Retina (tissue), 1 donor: ENCODE data around the gene KAT6B.
"Not testable (repeated sequence)": the region's sequence is repeated elsewhere in the genome, so short reads cannot be mapped to it uniquely, and the experiment has no call there.

ENCODE experiments used
- DNase-seq: peaks from one replicate; pipeline ENCODE4 v3.0.0-alpha.2; 2016

KAT6B gene

DNA sequence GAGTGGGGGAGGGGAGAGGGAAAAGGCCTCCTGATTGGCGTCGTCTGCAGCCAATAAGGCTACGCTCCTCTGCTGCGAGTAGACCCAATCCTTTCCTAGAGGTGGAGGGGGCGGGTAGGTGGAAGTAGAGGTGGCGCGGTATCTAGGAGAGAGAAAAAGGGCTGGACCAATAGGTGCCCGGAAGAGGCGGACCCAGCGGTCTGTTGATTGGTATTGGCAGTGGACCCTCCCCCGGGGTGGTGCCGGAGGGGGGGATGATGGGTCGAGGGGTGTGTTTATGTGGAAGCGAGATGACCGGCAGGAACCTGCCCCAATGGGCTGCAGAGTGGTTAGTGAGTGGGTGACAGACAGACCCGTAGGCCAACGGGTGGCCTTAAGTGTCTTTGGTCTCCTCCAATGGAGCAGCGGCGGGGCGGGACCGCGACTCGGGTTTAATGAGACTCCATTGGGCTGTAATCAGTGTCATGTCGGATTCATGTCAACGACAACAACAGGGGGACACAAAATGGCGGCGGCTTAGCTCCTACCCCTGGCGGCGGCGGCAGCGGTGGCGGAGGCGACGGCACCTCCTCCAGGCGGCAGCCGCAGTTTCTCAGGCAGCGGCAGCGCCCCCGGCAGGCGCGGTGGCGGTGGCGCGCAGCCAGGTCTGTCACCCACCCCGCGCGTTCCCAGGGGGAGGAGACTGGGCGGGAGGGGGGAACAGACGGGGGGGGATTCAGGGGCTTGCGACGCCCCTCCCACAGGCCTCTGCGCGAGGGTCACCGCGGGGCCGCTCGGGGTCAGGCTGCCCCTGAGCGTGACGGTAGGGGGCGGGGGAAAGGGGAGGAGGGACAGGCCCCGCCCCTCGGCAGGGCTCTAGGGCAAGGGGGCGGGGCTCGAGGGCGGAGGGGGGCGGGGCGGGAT lies at the start of gene KAT6B:
Gene KAT6B (plus strand): TSS at position 459 of the 903 bp plus-strand sequence. CDS start 16,258 bp downstream, outside the sequence.
- peak; percentile 100 for DNase-seq

DNA sequence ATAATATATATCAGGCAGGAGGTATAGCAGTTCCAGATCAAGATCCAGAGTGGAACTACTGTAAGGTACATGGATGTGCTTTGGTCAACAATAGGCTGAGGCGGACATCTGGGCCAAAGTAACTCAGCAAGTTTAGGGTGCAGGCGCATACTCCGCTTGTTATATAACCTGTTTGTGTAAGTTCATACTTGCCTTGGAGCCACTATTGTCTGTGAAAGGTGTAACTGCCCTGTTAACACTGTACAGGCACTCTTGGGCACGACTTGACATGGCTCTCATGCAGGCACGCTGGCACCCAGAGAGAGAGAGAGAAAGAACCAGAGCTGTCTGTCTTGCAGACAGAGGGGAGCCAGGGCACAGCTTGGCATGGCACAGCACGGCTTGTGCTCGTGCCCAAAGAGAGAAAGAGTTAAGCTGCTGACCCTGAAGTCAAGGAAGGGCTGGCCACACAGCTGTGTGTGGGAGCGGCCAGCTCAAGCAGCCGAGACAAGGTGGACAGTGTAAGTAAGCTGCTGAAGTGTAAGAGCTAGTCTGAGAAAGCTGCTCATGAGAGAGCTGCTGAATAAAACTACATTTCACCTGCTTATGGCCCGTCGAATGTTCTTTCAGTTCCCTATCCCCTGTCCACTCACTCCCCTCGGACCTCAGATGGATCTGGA lies 47.8 kb upstream of the KAT6B start:
- DNase-seq = no peak

GRCh38 chr10:74781870-74782269 lies 44.5 kb upstream of the KAT6B start:
- DNase-seq = not testable (repeated sequence)

GRCh38 chr10:74784462-74784861 lies 41.9 kb upstream of the KAT6B start:
- no peak for DNase-seq

DNA sequence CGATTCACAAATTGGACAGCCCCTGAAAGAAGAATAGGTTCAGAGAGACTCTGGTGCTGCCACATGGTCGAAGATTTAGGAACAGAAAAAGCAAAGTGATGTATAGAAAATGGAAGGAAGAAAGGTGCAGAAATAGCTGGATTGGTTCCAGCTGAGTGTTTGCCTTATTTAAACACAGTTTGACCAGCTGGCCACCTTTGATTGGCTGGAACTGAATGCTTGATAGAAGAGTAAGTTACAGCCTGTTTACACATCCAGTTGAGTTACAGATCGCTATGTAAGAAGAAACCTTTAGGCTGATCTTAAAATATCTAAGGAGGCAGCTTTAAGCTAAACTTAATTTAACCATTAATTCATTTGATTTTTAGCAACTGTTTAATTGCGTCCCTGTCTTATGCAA lies 40.3 kb upstream of the KAT6B start:
- DNase-seq = no peak

DNA sequence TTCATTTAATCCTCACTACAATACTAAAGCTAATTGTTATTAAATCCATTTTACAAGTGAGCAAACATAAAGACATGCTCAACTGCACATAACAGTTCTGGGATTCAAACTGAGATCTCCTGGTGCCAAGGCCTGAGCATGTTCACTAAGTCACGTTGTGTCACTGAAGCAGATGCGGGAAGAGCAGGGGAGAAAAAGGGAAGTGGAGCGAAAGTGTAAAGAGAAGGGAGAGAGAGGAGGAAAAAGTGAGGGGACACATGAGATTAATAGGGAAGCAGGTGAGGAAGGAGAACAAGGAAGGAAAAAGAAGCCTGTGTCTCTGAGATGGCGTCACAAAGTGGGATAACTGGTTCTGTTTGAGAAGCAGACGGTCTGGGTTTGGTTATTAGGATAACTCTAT lies 38.9 kb upstream of the KAT6B start:
- DNase-seq = no peak

DNA sequence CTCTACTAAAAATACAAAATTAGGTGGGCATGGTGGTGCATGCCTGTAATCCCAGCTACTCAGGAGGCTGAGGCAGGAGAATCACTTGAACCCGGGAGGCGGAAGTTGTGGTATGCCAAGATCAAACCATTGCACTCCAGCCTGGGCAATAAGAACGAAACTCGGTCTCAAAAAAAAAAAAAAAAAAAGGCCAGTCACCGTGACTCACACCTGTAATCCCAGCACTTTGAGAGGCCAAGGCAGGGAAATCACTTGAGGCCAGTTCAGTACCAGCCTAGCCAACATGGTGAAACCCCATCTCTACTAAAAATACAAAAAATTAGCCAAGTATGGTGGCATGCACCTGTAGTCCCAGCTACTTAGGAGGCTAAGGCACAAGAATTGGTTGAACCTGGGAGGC lies 34.4 kb upstream of the KAT6B start:
- DNase-seq = not testable (repeated sequence)

GRCh38 chr10:74792726-74793125 lies 33.7 kb upstream of the KAT6B start:
- no peak for DNase-seq

GRCh38 chr10:74793240-74793639 lies 33.2 kb upstream of the KAT6B start:
- not testable (repeated sequence) for DNase-seq

DNA sequence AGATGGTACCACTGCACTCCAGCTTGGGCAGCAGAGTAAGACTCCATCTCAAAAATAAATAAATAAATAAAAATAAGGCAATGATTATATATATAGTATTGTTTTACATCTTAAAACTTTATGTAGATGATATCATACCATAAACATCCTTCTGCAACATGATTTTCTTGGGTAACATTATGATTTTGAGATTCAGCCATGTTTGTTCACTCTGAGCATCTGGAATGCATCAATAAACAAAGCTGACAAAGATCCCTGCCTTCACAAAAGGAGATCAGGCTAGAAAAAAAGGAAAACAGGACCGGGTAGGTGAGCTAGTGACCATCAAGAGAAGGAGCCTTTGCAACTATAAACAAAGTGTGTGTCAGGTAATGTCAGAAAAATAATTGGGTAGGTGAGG lies 31.9 kb upstream of the KAT6B start:
- DNase-seq = no peak

- DNase-seq = no peak
Measured at GRCh38 chr10:74797550-74797949, 28.9 kb upstream of the KAT6B start.

- DNase-seq = no peak
Measured at GRCh38 chr10:74799721-74800221, 26.6 kb upstream of the KAT6B start.

- no peak for DNase-seq
Measured at GRCh38 chr10:74801447-74801846, 25.0 kb upstream of the KAT6B start.

GRCh38 chr10:74808501-74808900 lies 17.9 kb upstream of the KAT6B start:
- no peak for DNase-seq

DNA sequence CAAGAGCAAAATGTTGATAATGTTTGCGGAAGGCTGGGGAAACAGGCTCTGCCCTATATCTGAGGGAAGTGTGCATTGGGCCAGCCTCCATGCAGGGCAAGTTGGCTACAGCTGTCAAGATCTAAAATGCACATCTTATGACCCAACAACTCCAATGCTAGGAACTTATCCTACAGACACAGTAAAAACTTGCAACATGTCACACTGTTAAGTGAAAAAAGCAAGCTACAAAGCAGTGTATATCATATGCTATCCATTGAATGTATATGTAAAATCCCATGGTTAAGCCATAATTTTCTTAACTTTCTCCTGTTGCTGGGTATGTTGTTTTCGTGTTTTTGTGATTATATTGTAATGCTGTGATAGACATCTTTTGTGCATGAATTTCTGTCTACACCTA lies 16.3 kb upstream of the KAT6B start:
- no peak for DNase-seq

- DNase-seq = peak; percentile 76
Measured at GRCh38 chr10:74813381-74814259, 12.8 kb upstream of the KAT6B start.

- no peak for DNase-seq
Measured at GRCh38 chr10:74814797-74815196, 11.6 kb upstream of the KAT6B start.

- DNase-seq = no peak
Measured at GRCh38 chr10:74816824-74817498, 9.4 kb upstream of the KAT6B start.

DNA sequence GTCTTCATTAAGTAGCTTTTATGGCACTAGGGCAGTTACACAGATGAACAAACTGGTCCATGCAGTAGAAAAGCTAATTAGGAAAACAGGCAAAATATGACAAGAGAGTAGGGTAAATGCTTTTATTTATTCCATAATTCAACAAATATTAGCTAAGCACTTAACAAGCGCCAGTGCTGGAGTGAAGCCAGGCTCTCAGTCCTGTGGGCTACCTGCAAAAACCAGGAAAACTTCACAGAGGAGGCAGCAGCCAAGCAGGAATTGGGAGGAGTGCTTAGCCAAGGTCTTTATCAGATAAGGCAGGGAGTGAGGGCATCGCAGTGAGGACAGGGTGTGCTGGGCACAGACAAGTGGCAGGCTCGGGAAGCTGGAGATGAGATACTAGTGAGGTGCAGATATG lies 4.9 kb upstream of the KAT6B start:
- DNase-seq = no peak

DNA sequence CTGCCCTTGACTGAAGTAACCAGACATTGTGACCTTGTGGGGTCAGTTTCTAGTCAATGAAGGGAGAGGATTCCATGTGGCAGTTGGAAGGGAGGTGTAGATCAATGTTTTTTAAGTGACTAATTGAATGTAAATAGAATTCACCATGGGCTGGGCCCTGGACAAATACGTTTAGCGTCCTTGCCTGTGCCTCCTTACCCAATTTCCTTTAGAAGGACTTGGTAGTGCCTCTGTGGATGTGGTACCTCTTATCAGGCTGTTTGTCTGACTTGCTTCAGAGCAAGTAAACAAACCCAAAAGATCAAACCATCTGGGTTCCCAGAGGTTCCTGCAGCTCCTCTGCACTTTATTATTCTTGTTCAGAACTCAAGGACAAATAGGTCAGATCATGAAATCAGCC lies 4.3 kb upstream of the KAT6B start:
- no peak for DNase-seq

DNA sequence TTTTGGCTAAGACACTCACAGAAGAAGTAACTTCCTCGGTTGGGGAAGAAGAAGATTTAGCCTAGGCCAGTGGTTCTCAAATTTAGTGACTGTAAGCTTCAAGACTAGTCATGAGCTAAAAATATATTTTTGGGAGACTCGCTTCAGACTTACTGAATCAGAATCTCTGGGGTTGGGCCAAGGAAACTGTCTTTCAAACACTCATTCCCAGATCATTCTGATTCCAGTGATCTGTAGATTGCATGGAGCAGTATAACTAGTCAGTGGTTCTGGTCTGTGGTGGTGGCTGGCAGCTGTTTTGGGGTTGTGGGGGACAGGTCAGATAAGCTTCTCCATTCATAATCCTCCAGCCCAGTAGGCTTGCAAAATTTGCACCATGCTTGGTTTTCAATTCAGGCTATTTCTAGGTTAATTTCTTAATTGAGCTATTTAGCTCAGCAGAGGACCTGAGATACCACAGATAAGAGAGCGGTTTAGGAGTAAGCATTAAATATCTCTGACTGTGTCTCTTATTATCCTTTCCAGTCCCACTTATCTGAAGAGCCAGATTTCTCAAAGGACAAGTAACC lies 3.8 kb upstream of the KAT6B start:
- no peak for DNase-seq

- no peak for DNase-seq
Measured at GRCh38 chr10:74823791-74824183, 2.6 kb upstream of the KAT6B start.
